Measurements from ENCODE around the gene KIDINS220. TPM values are rescaled to one million over a fixed set of nuclear protein-coding genes. Genes with fewer than 3 reads are reported as not detected.

The KIDINS220 gene
- polyA plus RNA-seq, 1 donor, result 52.9 TPM

DNA sequence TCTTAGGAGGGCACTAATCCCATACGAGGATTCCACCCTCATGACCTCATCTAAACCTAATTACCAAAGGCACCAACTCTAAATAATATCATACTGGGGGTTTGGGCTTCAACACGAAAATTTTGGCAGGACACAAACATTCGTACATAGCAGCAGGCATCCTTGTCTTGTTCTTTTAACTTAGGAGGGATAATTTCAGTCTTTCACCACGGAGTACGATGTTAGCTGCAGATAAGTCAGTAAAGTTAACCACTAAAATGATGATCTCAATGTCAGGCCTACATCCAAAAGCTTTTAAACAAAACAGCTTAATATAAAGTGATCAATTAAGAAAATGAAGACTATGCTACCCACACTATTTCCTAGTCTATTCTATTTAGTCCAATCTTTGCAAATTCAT is 80.7 kb downstream of the KIDINS220 start:
- Histone ChIP-seq H3K4me3 (ENCODE audit: low read length) (no peak overlapping the region), H3K4me1 (ENCODE audit: control insufficient read depth, insufficient read depth, low read length) (no peaks in the 10 kb centered on the region)
- WGBS (ENCODE audit: insufficient coverage, low lambda C conversion rate), result 100% methylated on average over 1 of the region's 5 CpGs

DNA sequence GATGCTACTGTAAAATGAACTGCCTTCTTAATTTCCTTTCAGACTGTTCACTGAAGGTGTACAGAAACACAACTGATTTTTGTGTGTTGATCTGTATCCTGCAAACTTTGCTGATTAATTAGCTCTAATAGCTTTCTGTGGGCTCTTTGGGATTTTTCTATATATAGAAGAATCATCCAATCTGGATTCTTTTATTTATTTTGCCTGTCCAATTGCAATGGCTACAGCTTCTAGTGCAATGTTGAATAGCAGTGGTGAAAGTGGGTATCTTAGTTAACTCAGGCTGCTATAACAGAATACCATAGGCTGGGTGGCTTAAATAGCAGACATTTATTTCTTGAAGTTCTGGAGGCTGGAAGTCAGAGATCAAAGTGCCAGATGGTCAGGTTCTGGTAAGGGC is 81.2 kb downstream of the KIDINS220 start:
- H3K27ac ChIP-seq (ENCODE audit: low read length), result no peak overlapping the region
- no peaks in the 10 kb centered on the region for H3K9me3 ChIP-seq (ENCODE audit: control insufficient read depth, low read depth, low read length)
- H3K4me1 ChIP-seq (ENCODE audit: control insufficient read depth, insufficient read depth, low read length), result no peaks in the 10 kb centered on the region
- no peak overlapping the region for H3K4me3 ChIP-seq (ENCODE audit: low read length)
- DNase-seq, result no peak
- H3K36me3 ChIP-seq (ENCODE audit: control insufficient read depth, insufficient read depth, low read length), result peaks cover 11% of the 10 kb centered on the region
- H3K27me3 ChIP-seq (ENCODE audit: control insufficient read depth, insufficient read depth, low read length), result no peaks in the 10 kb centered on the region

More for the DNA sequence above, 80.7 kb downstream of the KIDINS220 start:
- Histone ChIP-seq H3K9me3 (ENCODE audit: control insufficient read depth, low read depth, low read length) (no peaks in the 10 kb centered on the region), H3K27me3 (ENCODE audit: control insufficient read depth, insufficient read depth, low read length) (no peaks in the 10 kb centered on the region), H3K36me3 (ENCODE audit: control insufficient read depth, insufficient read depth, low read length) (peaks cover 11% of the 10 kb centered on the region), H3K27ac (ENCODE audit: low read length) (no peak overlapping the region)
- DNase-seq, result no peak

GRCh38 chr2:8754106-8754776 is 83.2 kb downstream of the KIDINS220 start:
- no peak for DNase-seq
- Histone ChIP-seq H3K36me3 (ENCODE audit: control insufficient read depth, insufficient read depth, low read length) (peaks cover 16% of the 10 kb centered on the region), H3K27me3 (ENCODE audit: control insufficient read depth, insufficient read depth, low read length) (no peaks in the 10 kb centered on the region), H3K4me3 (ENCODE audit: low read length) (no peak overlapping the region), H3K4me1 (ENCODE audit: control insufficient read depth, insufficient read depth, low read length) (no peaks in the 10 kb centered on the region), H3K27ac (ENCODE audit: low read length) (no peak overlapping the region), H3K9me3 (ENCODE audit: control insufficient read depth, low read depth, low read length) (no peaks in the 10 kb centered on the region)

GRCh38 chr2:8753609-8754008 is 83.8 kb downstream of the KIDINS220 start:
- DNase-seq, result no peak
- H3K4me1 ChIP-seq (ENCODE audit: control insufficient read depth, insufficient read depth, low read length), result no peaks in the 10 kb centered on the region
- peaks cover 16% of the 10 kb centered on the region for H3K36me3 ChIP-seq (ENCODE audit: control insufficient read depth, insufficient read depth, low read length)
- no peaks in the 10 kb centered on the region for H3K9me3 ChIP-seq (ENCODE audit: control insufficient read depth, low read depth, low read length)
- H3K4me3 ChIP-seq (ENCODE audit: low read length), result no peak overlapping the region
- WGBS (ENCODE audit: insufficient coverage, low lambda C conversion rate), result 60% methylated on average over 1 of the region's 3 CpGs
- H3K27me3 ChIP-seq (ENCODE audit: control insufficient read depth, insufficient read depth, low read length), result no peaks in the 10 kb centered on the region
- no peak overlapping the region for H3K27ac ChIP-seq (ENCODE audit: low read length)

GRCh38 chr2:8752385-8752784 is 85.0 kb downstream of the KIDINS220 start:
- H3K4me3 ChIP-seq (ENCODE audit: low read length), result no peak overlapping the region
- H3K4me1 ChIP-seq (ENCODE audit: control insufficient read depth, insufficient read depth, low read length), result no peaks in the 10 kb centered on the region
- no peak overlapping the region for H3K27ac ChIP-seq (ENCODE audit: low read length)
- H3K9me3 ChIP-seq (ENCODE audit: control insufficient read depth, low read depth, low read length), result no peaks in the 10 kb centered on the region
- no peaks in the 10 kb centered on the region for H3K27me3 ChIP-seq (ENCODE audit: control insufficient read depth, insufficient read depth, low read length)
- DNase-seq, result no peak
- WGBS (ENCODE audit: insufficient coverage, low lambda C conversion rate), result 95% methylated on average over 2 of the region's 4 CpGs
- peaks cover 17% of the 10 kb centered on the region for H3K36me3 ChIP-seq (ENCODE audit: control insufficient read depth, insufficient read depth, low read length)

GRCh38 chr2:8750221-8750620 is 87.2 kb downstream of the KIDINS220 start:
- no peak overlapping the region for H3K27ac ChIP-seq (ENCODE audit: low read length)
- no peaks in the 10 kb centered on the region for H3K9me3 ChIP-seq (ENCODE audit: control insufficient read depth, low read depth, low read length)
- 100% methylated on average over 1 of the region's 7 CpGs for WGBS (ENCODE audit: insufficient coverage, low lambda C conversion rate)
- H3K4me1 ChIP-seq (ENCODE audit: control insufficient read depth, insufficient read depth, low read length), result no peaks in the 10 kb centered on the region
- no peak overlapping the region for H3K4me3 ChIP-seq (ENCODE audit: low read length)
- H3K36me3 ChIP-seq (ENCODE audit: control insufficient read depth, insufficient read depth, low read length), result peaks cover 13% of the 10 kb centered on the region
- DNase-seq, result no peak
- H3K27me3 ChIP-seq (ENCODE audit: control insufficient read depth, insufficient read depth, low read length), result no peaks in the 10 kb centered on the region

- Histone ChIP-seq H3K36me3 (ENCODE audit: control insufficient read depth, insufficient read depth, low read length) (peaks cover 16% of the 10 kb centered on the region), H3K9me3 (ENCODE audit: control insufficient read depth, low read depth, low read length) (no peaks in the 10 kb centered on the region), H3K27me3 (ENCODE audit: control insufficient read depth, insufficient read depth, low read length) (no peaks in the 10 kb centered on the region), H3K27ac (ENCODE audit: low read length) (no peak overlapping the region), H3K4me3 (ENCODE audit: low read length) (no peak overlapping the region), H3K4me1 (ENCODE audit: control insufficient read depth, insufficient read depth, low read length) (no peaks in the 10 kb centered on the region)
- DNase-seq, result no peak
- WGBS (ENCODE audit: insufficient coverage, low lambda C conversion rate), result no CpG with 5 or more reads among the region's 6 CpGs
Measured at GRCh38 chr2:8743261-8743660, 94.2 kb downstream of the KIDINS220 start.

GRCh38 chr2:8740136-8740535 is 97.3 kb downstream of the KIDINS220 start:
- H3K36me3 ChIP-seq (ENCODE audit: control insufficient read depth, insufficient read depth, low read length), result peaks cover 16% of the 10 kb centered on the region
- H3K9me3 ChIP-seq (ENCODE audit: control insufficient read depth, low read depth, low read length), result no peaks in the 10 kb centered on the region
- no peak for DNase-seq
- H3K4me1 ChIP-seq (ENCODE audit: control insufficient read depth, insufficient read depth, low read length), result no peaks in the 10 kb centered on the region
- H3K27ac ChIP-seq (ENCODE audit: low read length), result no peak overlapping the region
- no peak overlapping the region for H3K4me3 ChIP-seq (ENCODE audit: low read length)
- WGBS (ENCODE audit: insufficient coverage, low lambda C conversion rate), result 100% methylated on average over 1 of the region's 4 CpGs
- H3K27me3 ChIP-seq (ENCODE audit: control insufficient read depth, insufficient read depth, low read length), result no peaks in the 10 kb centered on the region

GRCh38 chr2:8737571-8738175 is 99.7 kb downstream of the KIDINS220 start:
- Histone ChIP-seq H3K4me1 (ENCODE audit: control insufficient read depth, insufficient read depth, low read length) (no peaks in the 10 kb centered on the region), H3K27me3 (ENCODE audit: control insufficient read depth, insufficient read depth, low read length) (no peaks in the 10 kb centered on the region), H3K9me3 (ENCODE audit: control insufficient read depth, low read depth, low read length) (no peaks in the 10 kb centered on the region), H3K27ac (ENCODE audit: low read length) (no peak overlapping the region), H3K4me3 (ENCODE audit: low read length) (no peak overlapping the region), H3K36me3 (ENCODE audit: control insufficient read depth, insufficient read depth, low read length) (peaks cover 30% of the 10 kb centered on the region)
- 93% methylated on average over 2 of the region's 2 CpGs for WGBS (ENCODE audit: insufficient coverage, low lambda C conversion rate)
- DNase-seq, result no peak

DNA sequence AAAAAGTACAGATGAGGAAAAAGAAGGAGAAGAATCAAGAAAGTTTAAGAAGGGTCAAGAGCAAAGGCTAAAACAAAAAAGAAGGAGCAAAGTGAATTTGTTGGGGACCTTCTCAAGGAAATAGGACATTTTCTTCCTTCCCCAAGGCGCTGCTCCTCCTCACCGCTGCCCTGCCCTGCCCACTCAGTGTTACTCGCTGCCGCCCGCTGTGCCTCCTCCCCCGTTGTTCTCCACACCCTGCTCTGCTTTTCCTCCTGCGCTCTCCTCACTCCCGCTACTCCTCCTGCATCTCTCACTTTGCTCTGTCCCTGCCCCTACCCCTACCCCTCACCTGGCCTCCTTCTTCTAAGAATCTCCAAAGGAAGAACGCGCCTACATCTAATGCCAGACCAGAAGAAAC is 104.8 kb downstream of the KIDINS220 start:
- no peak for DNase-seq
- Histone ChIP-seq H3K4me3 (ENCODE audit: low read length) (no peak overlapping the region), H3K36me3 (ENCODE audit: control insufficient read depth, insufficient read depth, low read length) (peaks cover 62% of the 10 kb centered on the region), H3K27me3 (ENCODE audit: control insufficient read depth, insufficient read depth, low read length) (no peaks in the 10 kb centered on the region), H3K4me1 (ENCODE audit: control insufficient read depth, insufficient read depth, low read length) (no peaks in the 10 kb centered on the region), H3K9me3 (ENCODE audit: control insufficient read depth, low read depth, low read length) (no peaks in the 10 kb centered on the region), H3K27ac (ENCODE audit: low read length) (no peak overlapping the region)
- 100% methylated on average over 5 of the region's 10 CpGs for WGBS (ENCODE audit: insufficient coverage, low lambda C conversion rate)

- DNase-seq, result peak; percentile 12 to 37
- no peak overlapping the region for H3K4me3 ChIP-seq (ENCODE audit: low read length)
- peaks cover 56% of the 10 kb centered on the region for H3K36me3 ChIP-seq (ENCODE audit: control insufficient read depth, insufficient read depth, low read length)
- H3K27me3 ChIP-seq (ENCODE audit: control insufficient read depth, insufficient read depth, low read length), result no peaks in the 10 kb centered on the region
- H3K9me3 ChIP-seq (ENCODE audit: control insufficient read depth, low read depth, low read length), result no peaks in the 10 kb centered on the region
- no peaks in the 10 kb centered on the region for H3K4me1 ChIP-seq (ENCODE audit: control insufficient read depth, insufficient read depth, low read length)
- no CpG with 5 or more reads among the region's 9 CpGs for WGBS (ENCODE audit: insufficient coverage, low lambda C conversion rate)
- H3K27ac ChIP-seq (ENCODE audit: low read length), result no peak overlapping the region
Measured at GRCh38 chr2:8729939-8730338, 107.5 kb downstream of the KIDINS220 start.

Measured in large intestine (tissue), 3 donors.